ENCODE measurements around the gene WDR89. TPM values are rescaled to one million over a fixed set of nuclear protein-coding genes. Genes with fewer than 3 reads are reported as not detected.
A peak's percentile ranks its signal among the peaks of the same experiment; 100 is the strongest.
"Not testable (repeated sequence)": the region's sequence is repeated elsewhere in the genome, so short reads cannot be mapped to it uniquely, and the experiment has no call there.

WDR89 gene
- total RNA-seq, 1 experiment from 2014 or later, result 10.7 TPM

DNA sequence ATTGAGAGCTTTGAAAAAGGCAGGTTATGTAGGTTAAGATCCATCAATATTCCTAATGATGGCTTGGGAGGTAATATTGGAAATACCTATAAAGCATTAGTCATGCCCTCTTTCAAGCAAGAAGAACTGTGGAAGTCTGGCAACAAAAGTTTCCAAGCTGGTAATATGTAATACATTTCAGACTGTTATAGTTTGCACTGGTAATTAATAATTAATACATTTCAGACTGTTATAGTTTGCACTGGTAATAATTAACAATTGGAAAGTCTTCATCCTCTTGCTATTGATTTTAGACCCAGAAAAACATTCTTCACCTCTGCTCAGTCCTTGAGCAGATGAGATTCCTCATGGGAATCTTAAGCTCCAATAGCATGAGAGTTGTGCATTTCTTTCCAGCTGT is 29.0 kb upstream of the WDR89 start:
- Histone ChIP-seq H3K4me1 (replicated peaks) (no peaks in the 10 kb centered on the region), H3K36me3 (no peaks in the 10 kb centered on the region), H3K27ac (no peak overlapping the region), H3K9me3 (replicated peaks) (no peaks in the 10 kb centered on the region), H3K27me3 (replicated peaks) (no peaks in the 10 kb centered on the region), H3K4me3 (no peak overlapping the region)
- DNase-seq (ENCODE audit: low read depth in 1 of 2, low spot score in 2 of 2), result no peak

DNA sequence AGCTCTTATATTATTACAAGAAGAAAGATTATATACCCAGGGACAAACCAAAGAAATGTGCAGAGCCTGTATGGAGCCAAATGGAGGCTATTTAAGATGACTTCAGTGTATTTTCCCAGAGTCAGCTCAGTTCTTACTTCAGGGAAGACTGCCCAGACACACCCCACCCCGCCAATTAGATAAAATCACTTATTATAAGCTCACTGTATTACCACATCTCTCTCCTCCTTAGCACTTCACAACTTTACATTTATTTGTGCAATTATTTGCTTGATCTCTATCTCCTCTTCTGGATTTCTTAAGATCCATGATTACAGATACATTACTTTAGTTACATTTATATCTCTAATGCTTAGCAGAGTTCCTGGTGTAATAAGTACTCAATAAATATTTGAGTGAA is 24.7 kb upstream of the WDR89 start:
- Histone ChIP-seq H3K27ac (no peak overlapping the region), H3K27me3 (replicated peaks) (no peaks in the 10 kb centered on the region), H3K4me3 (no peak overlapping the region), H3K4me1 (replicated peaks) (no peaks in the 10 kb centered on the region), H3K36me3 (no peaks in the 10 kb centered on the region), H3K9me3 (replicated peaks) (no peaks in the 10 kb centered on the region)
- no peak for DNase-seq (ENCODE audit: low read depth in 1 of 2, low spot score in 2 of 2)

DNA sequence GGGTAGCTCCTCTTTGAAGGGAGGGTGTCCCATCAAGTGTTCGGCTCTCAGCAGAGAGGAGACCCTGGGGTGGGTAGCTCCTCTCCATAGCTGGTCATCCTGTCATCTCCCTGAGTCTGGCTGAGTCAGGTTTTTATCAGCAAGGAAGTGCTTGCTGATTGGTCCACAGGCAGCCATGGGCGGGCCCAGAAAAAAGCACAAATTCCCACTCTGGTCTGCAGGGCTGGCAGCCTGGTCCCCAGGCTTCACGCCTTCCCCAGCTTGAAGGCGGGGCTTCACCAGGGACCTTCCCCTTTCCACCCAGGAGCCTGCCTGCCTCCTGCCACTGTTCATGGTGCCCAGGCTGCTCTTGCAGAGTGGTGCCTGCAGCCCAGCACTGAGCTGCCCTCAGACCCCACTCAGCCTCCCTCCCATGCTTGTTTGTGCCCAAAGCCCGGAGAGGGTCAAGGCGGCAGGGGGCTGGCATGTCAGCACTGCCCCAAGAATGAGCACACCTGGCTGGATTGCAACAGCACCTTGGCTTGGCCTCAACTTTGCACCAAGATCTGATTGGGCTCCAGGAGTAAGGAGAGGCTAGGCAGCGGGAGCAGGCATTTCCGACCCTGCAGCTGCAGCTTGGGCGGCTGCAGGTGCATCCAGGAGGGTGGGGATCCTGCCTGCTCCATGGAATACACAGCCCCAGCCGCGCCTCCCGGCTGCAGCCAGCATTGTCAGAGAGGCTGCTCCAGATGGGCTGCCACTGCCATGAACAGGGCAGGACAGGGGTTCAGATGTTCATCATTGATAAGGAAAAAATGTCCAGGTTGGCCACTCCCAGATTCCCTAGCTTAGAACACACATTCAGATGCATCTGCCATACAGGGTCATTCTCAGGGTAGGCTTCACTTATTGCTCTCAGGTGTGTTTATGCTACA is 22.0 kb upstream of the WDR89 start:
- H3K9me3 ChIP-seq (replicated peaks), result no peaks in the 10 kb centered on the region
- DNase-seq (ENCODE audit: low read depth in 1 of 2, low spot score in 2 of 2), result no peak
- no peaks in the 10 kb centered on the region for H3K36me3 ChIP-seq
- H3K4me1 ChIP-seq (replicated peaks), result peaks cover 9% of the 10 kb centered on the region
- no peaks in the 10 kb centered on the region for H3K27me3 ChIP-seq (replicated peaks)
- H3K27ac ChIP-seq, result no peak overlapping the region
- no peak overlapping the region for H3K4me3 ChIP-seq

DNA sequence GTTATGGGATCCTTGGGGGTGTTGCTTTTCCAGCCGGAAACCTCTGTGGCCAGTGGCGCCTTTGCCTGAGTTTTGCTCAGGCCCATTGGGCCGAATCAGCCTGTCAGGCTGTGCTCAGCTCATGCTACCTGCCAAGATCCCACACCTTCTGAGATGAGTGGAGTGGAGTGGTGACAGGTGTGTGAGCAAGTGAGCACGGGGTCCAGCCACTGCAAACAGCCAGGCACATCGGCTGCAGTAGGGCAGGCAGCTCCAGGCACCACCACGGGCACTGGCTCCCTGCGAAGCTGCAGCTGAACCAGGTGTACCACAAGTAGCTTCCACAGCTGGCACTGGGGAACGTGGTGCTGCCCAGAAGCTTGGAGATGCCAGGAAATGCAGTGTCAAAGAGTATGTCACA is 21.1 kb upstream of the WDR89 start:
- no peak for DNase-seq (ENCODE audit: low read depth in 1 of 2, low spot score in 2 of 2)
- H3K4me1 ChIP-seq (replicated peaks), result peaks cover 9% of the 10 kb centered on the region
- H3K27me3 ChIP-seq (replicated peaks), result no peaks in the 10 kb centered on the region
- H3K9me3 ChIP-seq (replicated peaks), result no peaks in the 10 kb centered on the region
- no peaks in the 10 kb centered on the region for H3K36me3 ChIP-seq
- H3K27ac ChIP-seq, result no peak overlapping the region
- H3K4me3 ChIP-seq, result no peak overlapping the region

DNA sequence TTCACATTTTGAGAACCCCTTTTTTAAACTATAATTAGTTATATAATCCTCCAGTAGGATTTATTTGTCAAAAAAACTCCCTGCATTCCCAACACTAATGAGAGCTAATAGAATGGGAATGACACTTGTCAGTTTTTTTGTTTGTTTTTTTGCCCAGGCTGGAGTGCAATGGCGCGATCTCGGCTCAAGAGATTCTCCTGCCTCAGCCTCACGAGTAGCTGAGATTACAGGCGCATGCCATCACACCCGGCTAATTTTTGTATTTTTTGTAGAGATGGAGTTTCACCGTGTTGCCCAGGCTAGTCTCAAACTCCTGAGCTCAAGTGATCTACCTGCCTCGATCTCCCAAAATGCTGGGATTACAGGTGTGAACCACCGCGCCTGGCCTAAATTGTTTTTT is 20.2 kb upstream of the WDR89 start:
- H3K27me3 ChIP-seq (replicated peaks); DNase-seq (ENCODE audit: low read depth in 1 of 2, low spot score in 2 of 2); H3K4me1 ChIP-seq (replicated peaks); H3K4me3 ChIP-seq; H3K9me3 ChIP-seq (replicated peaks); H3K27ac ChIP-seq; H3K36me3 ChIP-seq: not testable (repeated sequence)

DNA sequence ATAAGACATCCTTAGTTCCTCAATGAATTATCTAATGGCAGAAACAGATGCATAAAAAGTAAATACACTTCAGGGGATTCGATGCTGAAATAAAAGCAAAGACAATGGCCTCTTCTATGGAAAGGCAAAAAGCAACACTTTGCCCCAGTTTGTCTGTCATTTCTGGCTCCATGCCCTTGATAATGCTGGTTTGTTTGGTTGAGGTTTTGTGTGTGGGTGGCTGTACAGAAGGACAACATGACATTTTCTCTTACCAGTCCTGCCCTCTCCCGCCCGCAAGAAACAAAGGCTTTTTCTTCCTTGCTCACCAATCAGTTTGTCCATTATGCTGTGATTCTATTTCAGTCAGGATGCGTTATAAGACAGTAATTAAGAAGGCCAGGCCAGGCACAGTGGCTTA is 18.1 kb upstream of the WDR89 start:
- Histone ChIP-seq H3K27me3 (replicated peaks) (no peaks in the 10 kb centered on the region), H3K36me3 (no peaks in the 10 kb centered on the region), H3K9me3 (replicated peaks) (no peaks in the 10 kb centered on the region), H3K27ac (no peak overlapping the region), H3K4me1 (replicated peaks) (peaks cover 9% of the 10 kb centered on the region), H3K4me3 (no peak overlapping the region)
- DNase-seq (ENCODE audit: low read depth in 1 of 2, low spot score in 2 of 2), result peak; percentile 63 to 81

DNA sequence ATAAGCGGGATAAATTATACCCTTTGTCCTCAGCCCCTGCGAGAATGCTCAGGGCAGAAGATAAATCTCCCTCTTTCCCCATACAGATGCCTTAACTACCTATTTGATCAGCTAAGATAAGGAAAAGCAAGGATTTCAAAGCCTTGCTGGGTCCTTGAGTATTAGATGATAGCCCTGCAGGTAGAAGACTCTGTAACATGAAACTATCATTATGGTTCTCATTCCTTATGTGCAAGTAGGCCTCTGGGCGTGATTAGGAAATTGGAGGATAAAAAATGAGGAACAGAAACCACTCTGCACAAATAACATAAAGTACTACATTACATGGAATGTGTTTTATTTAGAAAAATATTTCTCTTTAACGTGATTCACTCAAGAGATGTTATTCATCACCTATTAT is 14.5 kb upstream of the WDR89 start:
- no peaks in the 10 kb centered on the region for H3K36me3 ChIP-seq

DNA sequence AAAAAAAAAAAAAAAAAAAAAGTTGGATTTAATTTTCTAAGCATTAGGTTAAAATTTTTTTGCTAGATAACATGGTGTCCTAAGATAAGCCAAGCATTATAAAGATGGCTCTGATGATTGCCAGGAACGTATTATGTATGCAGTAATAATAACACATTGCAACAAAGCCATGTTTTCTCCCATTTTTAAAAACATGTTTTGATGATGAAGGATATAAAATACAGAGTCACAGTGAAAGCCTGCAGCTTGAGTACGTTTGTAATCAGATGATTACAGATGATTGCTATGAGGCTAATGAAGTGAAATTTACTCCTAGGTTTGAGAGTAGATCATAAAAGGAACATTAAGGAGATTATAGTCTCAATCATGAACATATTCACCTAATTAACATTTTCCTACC is 13.3 kb upstream of the WDR89 start:
- Histone ChIP-seq H3K36me3 (no peaks in the 10 kb centered on the region), H3K27ac (no peak overlapping the region), H3K27me3 (replicated peaks) (no peaks in the 10 kb centered on the region), H3K9me3 (replicated peaks) (no peaks in the 10 kb centered on the region), H3K4me1 (replicated peaks) (peaks cover 7% of the 10 kb centered on the region), H3K4me3 (no peak overlapping the region)
- no peak for DNase-seq (ENCODE audit: low read depth in 1 of 2, low spot score in 2 of 2)

More for the DNA sequence above, 14.5 kb upstream of the WDR89 start:
- no peak for DNase-seq (ENCODE audit: low read depth in 1 of 2, low spot score in 2 of 2)
- H3K9me3 ChIP-seq (replicated peaks), result no peaks in the 10 kb centered on the region
- no peak overlapping the region for H3K4me3 ChIP-seq
- peaks cover 9% of the 10 kb centered on the region for H3K4me1 ChIP-seq (replicated peaks)
- no peak overlapping the region for H3K27ac ChIP-seq
- H3K27me3 ChIP-seq (replicated peaks), result no peaks in the 10 kb centered on the region

DNA sequence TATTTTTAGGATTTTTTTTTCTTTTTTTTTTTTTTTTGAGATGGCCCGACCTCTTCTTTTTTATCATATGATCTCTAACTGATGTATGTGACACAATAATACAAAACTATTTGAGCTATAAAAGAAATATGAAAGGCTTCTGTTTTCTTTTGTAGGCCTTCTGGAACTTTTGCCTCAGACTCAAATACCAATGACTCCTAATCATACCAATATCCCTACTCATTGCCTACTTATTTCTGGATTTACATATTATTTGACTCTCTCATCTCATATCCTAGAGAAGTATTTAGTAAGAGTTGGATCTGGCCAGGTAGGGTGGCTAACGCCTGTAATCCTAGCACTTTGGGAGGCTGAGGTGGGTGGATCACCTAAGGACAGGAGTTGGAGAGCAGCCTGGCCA is 12.7 kb upstream of the WDR89 start:
- no peak overlapping the region for H3K4me3 ChIP-seq
- no peaks in the 10 kb centered on the region for H3K36me3 ChIP-seq
- no peak for DNase-seq (ENCODE audit: low read depth in 1 of 2, low spot score in 2 of 2)
- no peaks in the 10 kb centered on the region for H3K27me3 ChIP-seq (replicated peaks)
- H3K27ac ChIP-seq, result no peak overlapping the region
- no peaks in the 10 kb centered on the region for H3K9me3 ChIP-seq (replicated peaks)
- H3K4me1 ChIP-seq (replicated peaks), result peaks cover 1% of the 10 kb centered on the region

DNA sequence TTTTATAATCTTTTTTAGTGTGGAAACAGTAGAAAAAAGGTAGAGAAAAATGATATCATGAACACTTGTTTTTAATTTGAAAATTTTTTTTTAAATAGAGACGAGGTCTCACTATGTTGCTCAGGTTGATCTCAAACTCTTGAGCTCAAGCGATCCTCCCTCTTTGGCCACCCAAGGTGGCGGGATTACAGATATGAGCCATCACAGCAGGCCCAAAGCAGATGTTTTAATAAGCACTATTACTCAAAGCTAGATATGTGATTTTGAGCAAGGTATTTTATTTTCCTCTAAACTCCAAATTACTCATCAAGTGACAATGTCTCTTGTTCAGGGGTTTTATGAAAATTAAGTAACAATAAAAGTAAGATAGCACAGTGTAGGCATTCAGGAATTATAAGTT is 10.7 kb upstream of the WDR89 start:
- Histone ChIP-seq H3K9me3 (replicated peaks) (no peaks in the 10 kb centered on the region), H3K27me3 (replicated peaks) (no peaks in the 10 kb centered on the region), H3K4me3 (no peak overlapping the region), H3K36me3 (no peaks in the 10 kb centered on the region), H3K27ac (no peak overlapping the region), H3K4me1 (replicated peaks) (no peaks in the 10 kb centered on the region)
- DNase-seq (ENCODE audit: low read depth in 1 of 2, low spot score in 2 of 2), result no peak

DNA sequence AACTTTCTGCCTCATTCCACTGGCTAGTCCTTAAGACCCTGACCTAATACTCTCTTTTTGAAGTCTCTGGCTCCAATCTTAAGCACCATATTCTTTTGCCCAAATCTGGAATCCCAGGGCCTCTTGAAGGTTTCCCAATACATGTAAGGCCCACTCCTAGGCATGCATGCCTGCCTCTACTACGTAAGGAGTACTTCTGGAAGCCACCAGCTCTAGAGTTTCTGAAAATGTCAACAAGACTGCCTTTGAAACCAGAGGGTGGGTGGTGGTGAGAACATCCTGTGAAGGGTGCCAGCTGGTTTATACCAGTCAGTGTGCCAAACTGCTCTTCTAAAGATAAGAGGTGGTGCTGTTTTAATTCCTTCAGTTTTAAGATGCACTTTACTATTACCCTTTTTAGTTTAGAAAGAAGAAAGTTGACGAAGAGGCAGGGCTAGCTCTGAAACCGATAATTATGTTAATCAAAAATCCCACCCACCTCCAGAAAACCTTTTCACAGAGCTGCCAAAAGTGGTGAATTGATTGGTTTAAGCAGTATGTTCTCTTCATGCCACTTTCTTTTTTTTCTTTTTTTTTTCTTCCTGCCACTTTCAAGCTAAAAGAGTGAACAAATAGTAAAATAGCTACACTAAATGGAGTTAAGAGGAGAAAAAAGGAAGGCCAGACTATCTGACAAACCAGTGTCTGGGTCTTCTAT is 8.7 kb upstream of the WDR89 start:
- Histone ChIP-seq H3K27me3 (replicated peaks) (no peaks in the 10 kb centered on the region), H3K36me3 (no peaks in the 10 kb centered on the region)

DNA sequence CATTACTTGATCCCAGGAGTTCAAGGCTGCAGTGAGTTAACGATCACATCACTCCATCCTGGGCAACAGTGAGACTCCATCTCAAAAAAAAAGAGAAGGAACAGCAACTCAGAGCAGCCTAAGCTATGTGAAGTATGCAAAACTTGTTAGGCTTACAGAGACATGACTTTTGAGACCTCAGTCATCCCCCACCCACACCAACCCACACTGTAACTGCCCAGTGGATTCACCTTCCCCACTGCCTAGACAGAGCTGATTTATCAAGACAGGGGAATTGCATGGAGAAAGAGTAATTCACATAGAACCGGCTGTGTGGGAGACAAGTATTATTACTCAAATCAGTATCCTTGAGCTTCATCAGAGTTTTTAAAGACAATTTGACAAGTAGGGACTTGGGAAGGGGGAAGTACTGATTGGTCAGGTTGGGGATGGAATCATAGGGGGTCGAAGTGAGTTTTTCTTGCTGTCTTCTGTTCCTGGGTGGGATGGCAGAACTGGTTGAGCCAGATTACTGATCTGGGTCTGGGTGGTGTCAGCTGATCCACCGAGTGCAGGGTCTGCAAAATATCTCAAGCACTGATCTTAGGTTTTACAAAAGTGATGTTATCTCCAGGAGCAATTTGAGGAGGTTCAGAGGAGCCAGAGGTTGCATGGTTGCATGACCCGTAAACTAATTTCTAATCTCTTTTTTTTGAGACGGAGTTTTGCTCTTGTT is 6.2 kb upstream of the WDR89 start:
- H3K4me1 ChIP-seq (replicated peaks), result 0 out of 2 replicates have a peak, but pooled peaks cover under 1% of the 10 kb centered on the region
- H3K27me3 ChIP-seq (replicated peaks), result no peaks in the 10 kb centered on the region
- H3K27ac ChIP-seq, result no peak overlapping the region
- H3K36me3 ChIP-seq, result no peaks in the 10 kb centered on the region
- H3K9me3 ChIP-seq (replicated peaks), result no peaks in the 10 kb centered on the region
- no peak overlapping the region for H3K4me3 ChIP-seq
- DNase-seq (ENCODE audit: low read depth in 1 of 2, low spot score in 2 of 2), result no peak

More for the DNA sequence above, 8.7 kb upstream of the WDR89 start:
- H3K4me3 ChIP-seq, result no peak overlapping the region
- no peak for DNase-seq (ENCODE audit: low read depth in 1 of 2, low spot score in 2 of 2)
- H3K4me1 ChIP-seq (replicated peaks), result no peaks in the 10 kb centered on the region
- H3K9me3 ChIP-seq (replicated peaks), result no peaks in the 10 kb centered on the region
- no peak overlapping the region for H3K27ac ChIP-seq

DNA sequence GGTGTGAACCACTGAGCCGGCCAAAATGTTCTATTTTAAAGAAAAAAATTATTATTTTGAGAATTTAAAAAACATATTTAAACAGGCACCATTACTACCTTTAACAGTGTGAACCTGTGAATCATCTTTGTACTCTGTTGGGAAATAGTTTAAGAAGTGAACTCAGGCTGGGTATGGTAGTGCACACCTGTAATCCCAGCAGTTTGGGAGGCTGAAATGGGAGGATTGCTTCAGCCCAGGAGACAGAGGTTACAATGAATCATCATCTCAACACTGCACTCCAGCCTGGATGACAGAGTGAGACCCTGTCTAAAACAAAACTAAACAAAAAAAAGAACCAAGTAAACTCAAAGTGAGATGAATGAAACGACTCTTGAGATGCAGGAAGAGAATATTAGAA is 3.1 kb upstream of the WDR89 start:
- H3K4me1 ChIP-seq (replicated peaks), result 0 out of 2 replicates have a peak, but pooled peaks cover 3% of the 10 kb centered on the region
- no peak overlapping the region for H3K4me3 ChIP-seq
- DNase-seq (ENCODE audit: low read depth in 1 of 2, low spot score in 2 of 2), result no peak
- H3K36me3 ChIP-seq, result no peaks in the 10 kb centered on the region
- H3K27ac ChIP-seq, result no peak overlapping the region
- no peaks in the 10 kb centered on the region for H3K27me3 ChIP-seq (replicated peaks)
- H3K9me3 ChIP-seq (replicated peaks), result no peaks in the 10 kb centered on the region

Measured in SJSA1 (cell line).